Measurements from ENCODE around the gene CSF3R.
"Not testable (repeated sequence)": the region's sequence is repeated elsewhere in the genome, so short reads cannot be mapped to it uniquely, and the experiment has no call there.

Gene CSF3R

DNA sequence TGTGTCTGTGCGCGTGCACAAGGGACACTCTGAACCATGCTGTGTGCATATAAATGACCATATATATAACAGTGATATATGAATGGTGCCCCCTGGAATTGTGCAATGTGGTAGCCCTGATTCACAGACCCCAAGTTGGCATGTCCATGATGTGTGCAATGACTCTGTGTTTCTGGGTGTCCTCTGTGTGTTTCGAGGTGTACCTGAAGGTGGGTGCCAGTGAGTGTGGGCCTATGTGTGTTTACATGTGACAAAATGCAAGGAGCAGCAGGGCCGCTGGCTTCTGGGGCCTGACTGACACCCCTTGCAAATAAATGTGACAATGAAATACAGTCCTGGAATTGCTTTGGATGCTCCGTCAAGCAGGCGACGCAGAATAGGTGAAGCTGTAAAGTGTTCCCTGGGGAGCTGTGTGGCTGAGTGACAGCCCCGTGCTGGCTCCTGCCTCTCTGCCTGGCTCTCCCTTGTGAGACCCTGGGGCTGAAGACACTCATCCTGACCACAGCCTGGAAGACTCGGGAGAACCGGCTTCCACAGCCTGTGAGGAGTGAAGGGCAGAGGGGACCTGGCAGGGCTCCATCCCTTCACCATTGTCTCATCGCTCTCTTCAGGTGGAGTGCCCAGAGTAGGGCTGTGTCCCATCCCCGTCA is 38.2 kb upstream of the CSF3R start:
- H3K4me1 ChIP-seq (ENCODE audit: insufficient read depth, low read length) = no peaks in the 10 kb centered on the region
- H3K9me3 ChIP-seq (ENCODE audit: low read length) = no peaks in the 10 kb centered on the region
- H3K27me3 ChIP-seq (ENCODE audit: insufficient read depth, low read length) = peaks cover 7% of the 10 kb centered on the region
- H2AFZ ChIP-seq (ENCODE audit: low read depth, low read length) = no peak overlapping the region
- no peak overlapping the region for H3K4me3 ChIP-seq (ENCODE audit: low read length)
- no peaks in the 10 kb centered on the region for H3K36me3 ChIP-seq (ENCODE audit: insufficient read depth, low read length)

DNA sequence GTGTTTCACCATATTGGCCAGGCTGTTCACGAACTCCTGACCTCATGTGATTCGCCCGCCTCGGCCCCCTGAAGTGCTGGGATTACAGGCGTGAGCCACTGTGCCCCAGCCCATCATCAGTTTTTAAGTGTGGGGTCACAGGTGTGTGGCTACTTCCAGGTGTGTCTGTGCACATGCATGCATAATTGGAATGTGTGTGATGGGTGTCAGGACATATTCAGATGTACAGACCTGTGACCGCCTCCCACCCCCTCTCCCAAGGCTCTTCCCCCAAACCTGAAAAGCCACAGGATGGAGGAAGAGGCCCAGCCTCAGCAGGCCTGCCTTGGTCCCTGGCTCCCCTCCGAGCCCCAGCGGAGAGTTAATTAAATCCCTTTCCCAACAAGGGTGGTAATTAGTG is 37.3 kb upstream of the CSF3R start:
- no peak overlapping the region for H3K4me3 ChIP-seq (ENCODE audit: low read length)
- H3K4me1 ChIP-seq (ENCODE audit: insufficient read depth, low read length) = no peaks in the 10 kb centered on the region
- peaks cover 7% of the 10 kb centered on the region for H3K27me3 ChIP-seq (ENCODE audit: insufficient read depth, low read length)
- no peak overlapping the region for H2AFZ ChIP-seq (ENCODE audit: low read depth, low read length)
- H3K9me3 ChIP-seq (ENCODE audit: low read length) = no peaks in the 10 kb centered on the region
- H3K36me3 ChIP-seq (ENCODE audit: insufficient read depth, low read length) = no peaks in the 10 kb centered on the region

DNA sequence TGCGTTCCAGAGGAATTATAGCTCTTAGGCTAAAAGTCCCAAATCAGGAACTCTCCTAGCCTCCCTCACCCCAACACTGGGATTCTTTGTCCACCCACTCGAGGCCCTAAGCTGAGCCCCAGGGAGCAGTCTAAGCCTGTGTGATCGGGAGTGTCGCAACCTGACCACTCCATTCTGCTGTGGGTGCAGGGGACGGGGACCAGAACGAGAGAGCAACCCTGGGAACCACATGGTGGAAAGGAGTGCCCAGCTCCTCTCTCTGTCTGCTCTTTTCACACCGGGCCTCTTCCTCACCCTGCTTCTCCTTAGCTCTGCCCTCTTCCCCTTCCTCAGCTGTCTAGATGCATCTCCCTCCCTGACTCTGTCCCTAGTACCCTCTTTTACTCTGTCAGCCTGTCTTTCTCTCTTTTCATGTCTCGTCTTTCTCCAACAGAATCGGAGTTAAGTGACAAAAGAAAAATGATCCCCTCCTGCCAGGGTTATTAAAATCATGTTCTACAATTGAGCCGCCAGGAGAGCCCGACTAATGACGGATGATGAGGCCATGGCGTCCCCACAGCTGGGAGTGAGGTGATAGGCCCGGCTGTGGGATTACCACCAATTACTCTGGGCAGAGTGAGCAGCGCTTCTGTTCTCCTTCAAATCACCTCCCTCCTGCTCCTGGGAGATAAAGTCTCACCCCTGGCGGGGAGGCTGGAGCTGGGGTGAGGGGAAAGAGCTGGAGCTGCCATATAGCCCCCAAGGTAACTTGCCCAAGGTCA is 34.5 kb upstream of the CSF3R start:
- Histone ChIP-seq H3K4me1 (ENCODE audit: insufficient read depth, low read length) (no peaks in the 10 kb centered on the region), H3K4me3 (ENCODE audit: low read length) (no peak overlapping the region), H2AFZ (ENCODE audit: low read depth, low read length) (no peak overlapping the region), H3K27me3 (ENCODE audit: insufficient read depth, low read length) (peaks cover 7% of the 10 kb centered on the region), H3K9me3 (ENCODE audit: low read length) (no peaks in the 10 kb centered on the region), H3K36me3 (ENCODE audit: insufficient read depth, low read length) (no peaks in the 10 kb centered on the region)

DNA sequence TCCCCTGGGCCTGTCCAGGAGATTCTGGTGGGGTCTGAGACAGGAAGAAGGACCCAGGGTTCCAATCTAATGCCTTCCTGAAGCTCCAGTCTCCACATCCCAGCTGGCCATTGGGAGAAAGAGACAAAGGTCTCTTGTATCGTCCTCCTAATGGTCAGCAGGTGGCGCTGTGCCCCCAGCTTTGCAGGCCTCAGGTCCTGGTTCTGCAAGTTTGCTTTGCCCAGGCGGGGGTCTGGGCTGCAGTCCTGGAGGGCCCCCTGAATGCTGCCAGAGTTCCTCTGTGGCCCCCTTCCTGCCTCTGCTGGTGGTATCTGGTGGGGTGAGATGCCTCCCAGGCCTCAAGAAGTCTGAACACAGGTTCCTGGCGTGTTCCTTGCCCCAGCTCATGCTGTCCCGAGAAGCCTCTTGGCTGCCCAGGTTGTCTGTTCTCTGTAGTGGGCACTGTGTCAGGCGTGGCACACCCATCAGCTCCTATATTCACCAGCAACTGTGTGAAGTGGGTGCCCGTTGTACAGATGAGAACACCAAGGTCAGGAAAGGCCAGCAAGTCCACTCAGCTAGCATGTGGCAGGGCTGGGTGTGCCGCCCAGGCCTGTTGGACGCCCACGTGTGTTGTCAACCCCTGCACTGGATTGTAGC is 33.8 kb upstream of the CSF3R start:
- Histone ChIP-seq H3K36me3 (ENCODE audit: insufficient read depth, low read length) (no peaks in the 10 kb centered on the region), H3K9me3 (ENCODE audit: low read length) (no peaks in the 10 kb centered on the region), H2AFZ (ENCODE audit: low read depth, low read length) (no peak overlapping the region), H3K4me3 (ENCODE audit: low read length) (no peak overlapping the region), H3K27me3 (ENCODE audit: insufficient read depth, low read length) (peaks cover 7% of the 10 kb centered on the region), H3K4me1 (ENCODE audit: insufficient read depth, low read length) (no peaks in the 10 kb centered on the region)

DNA sequence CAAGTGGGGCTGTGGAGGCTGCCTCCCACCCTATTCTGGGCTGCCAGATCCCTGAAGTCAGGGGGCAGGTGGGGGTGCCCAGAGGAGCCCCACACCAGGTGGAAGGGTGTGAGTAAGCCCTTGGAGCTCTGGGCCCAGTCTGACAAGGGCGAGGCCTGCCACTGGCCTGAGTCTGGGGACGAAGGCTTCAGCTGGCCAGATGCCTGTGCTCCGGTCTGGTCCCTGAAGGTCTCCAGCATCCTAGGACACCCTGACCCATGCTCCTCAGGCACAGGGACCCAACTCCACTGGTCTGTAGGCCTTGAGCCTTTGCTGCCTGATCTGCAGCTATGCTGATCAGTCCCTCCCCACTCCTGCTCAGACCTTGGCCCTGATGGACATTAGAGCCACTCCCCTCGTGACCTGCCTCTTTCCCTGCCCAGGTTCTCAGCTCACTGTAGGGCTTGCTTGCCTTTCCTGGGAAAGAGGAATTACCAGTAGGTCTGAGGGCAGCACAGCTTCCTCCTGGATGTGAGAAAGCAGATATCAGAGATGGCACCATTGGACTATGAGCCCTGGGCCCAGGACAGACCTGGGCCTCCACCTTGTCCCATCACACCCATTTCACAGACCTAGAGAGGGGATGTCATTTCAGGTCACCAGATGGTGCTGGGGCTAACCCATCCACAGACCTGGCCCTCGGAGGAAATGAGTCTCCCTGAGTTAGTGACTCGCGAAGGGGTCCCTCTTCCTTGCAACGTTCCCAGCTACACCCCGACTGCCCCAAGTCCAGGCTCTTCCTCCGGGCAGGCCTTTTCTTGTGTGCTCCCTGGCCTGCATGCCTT is 32.8 kb upstream of the CSF3R start:
- H3K4me1 ChIP-seq (ENCODE audit: insufficient read depth, low read length) = no peaks in the 10 kb centered on the region

DNA sequence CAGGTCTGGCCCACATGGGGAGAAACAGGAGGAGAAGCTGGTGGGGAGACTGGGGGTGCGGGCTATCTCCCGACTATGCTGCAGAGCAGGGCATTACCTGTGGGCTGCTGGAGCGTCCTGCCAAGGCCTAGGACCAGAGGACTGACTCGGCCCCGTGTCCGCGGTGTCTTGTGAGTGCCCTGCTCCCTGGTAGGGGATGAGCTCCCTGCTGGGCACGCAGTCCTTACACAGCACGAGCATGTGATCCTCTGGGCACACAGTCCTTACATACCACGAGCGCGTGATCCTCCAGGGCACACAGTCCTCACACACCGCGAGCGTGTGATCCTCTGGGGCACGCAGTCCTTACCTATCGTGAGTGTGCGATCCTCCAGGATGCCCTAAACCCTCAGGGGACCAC is 31.8 kb upstream of the CSF3R start:
- no peaks in the 10 kb centered on the region for H3K36me3 ChIP-seq (ENCODE audit: insufficient read depth, low read length)
- no peak overlapping the region for H2AFZ ChIP-seq (ENCODE audit: low read depth, low read length)
- no peak overlapping the region for H3K4me3 ChIP-seq (ENCODE audit: low read length)
- no peaks in the 10 kb centered on the region for H3K4me1 ChIP-seq (ENCODE audit: insufficient read depth, low read length)
- H3K9me3 ChIP-seq (ENCODE audit: low read length) = no peaks in the 10 kb centered on the region
- H3K27me3 ChIP-seq (ENCODE audit: insufficient read depth, low read length) = peaks cover 4% of the 10 kb centered on the region

More for the DNA sequence above, 32.8 kb upstream of the CSF3R start:
- Histone ChIP-seq H3K27me3 (ENCODE audit: insufficient read depth, low read length) (peaks cover 7% of the 10 kb centered on the region), H3K36me3 (ENCODE audit: insufficient read depth, low read length) (no peaks in the 10 kb centered on the region), H3K4me3 (ENCODE audit: low read length) (no peak overlapping the region), H3K9me3 (ENCODE audit: low read length) (no peaks in the 10 kb centered on the region), H2AFZ (ENCODE audit: low read depth, low read length) (no peak overlapping the region)

DNA sequence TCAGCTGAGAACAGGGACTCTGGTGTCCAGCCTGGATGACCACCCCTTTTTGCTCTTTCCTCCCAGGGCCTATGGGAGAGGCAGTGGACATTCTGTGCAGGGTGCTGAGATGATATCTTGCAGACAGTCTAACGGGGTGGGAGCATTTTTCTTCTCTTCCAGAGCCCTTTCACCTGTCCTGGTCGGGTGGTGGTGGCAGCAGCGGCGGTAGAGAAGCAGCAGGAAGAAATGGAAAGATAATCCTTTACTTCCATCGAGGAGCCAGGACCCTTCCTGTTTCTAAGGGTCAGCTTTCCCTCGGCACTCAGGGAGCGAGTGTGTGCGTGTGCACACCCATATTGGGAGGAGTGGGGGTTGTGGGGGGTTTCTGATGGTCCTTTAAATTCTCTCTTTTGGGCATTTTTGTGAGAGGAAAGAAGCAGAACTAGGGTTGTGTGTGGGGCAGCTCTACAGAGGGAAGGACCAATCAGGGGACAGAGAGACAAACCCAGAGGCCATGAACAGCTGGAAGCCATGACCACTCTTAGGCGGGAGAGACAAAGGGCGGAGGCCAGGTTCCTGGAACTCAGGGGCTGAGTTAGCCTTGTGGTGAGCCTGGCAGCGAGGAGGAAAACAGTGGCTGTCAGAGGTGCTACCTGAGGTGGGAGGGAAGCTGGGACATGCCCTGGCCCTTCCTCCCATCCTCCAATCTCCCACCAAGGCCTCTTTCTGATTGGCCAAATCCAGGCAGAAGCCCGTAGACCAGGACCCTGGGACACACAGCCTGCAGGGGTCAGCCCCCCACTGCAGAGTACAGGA is 31.2 kb upstream of the CSF3R start:
- H3K27me3 ChIP-seq (ENCODE audit: insufficient read depth, low read length) = peaks cover 4% of the 10 kb centered on the region
- H3K36me3 ChIP-seq (ENCODE audit: insufficient read depth, low read length) = no peaks in the 10 kb centered on the region
- H3K4me1 ChIP-seq (ENCODE audit: insufficient read depth, low read length) = no peaks in the 10 kb centered on the region
- no peaks in the 10 kb centered on the region for H3K9me3 ChIP-seq (ENCODE audit: low read length)
- no peak overlapping the region for H3K4me3 ChIP-seq (ENCODE audit: low read length)
- no peak overlapping the region for H2AFZ ChIP-seq (ENCODE audit: low read depth, low read length)

DNA sequence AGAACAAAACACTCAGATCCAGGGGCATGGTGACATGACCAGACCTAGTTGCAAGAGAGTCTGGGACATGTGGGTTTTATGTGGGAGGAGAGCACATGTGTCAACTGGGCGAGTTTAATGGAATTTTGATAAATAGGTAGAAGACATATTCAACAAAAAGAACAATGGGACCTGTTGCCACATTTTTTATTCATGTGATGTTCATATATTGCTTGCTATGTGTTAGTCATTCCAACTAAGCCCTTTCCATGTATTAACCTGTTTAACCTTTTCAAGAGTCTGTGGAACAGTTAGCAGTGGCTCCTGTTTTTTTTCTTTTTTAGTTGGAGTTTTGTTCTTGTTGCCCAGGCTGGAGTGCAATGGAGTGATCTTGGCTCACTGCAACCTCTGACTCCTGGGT is 30.1 kb upstream of the CSF3R start:
- H3K27me3 ChIP-seq (ENCODE audit: insufficient read depth, low read length) = peaks cover 4% of the 10 kb centered on the region
- no peaks in the 10 kb centered on the region for H3K4me1 ChIP-seq (ENCODE audit: insufficient read depth, low read length)
- no peaks in the 10 kb centered on the region for H3K36me3 ChIP-seq (ENCODE audit: insufficient read depth, low read length)
- H2AFZ ChIP-seq (ENCODE audit: low read depth, low read length) = no peak overlapping the region
- no peak overlapping the region for H3K4me3 ChIP-seq (ENCODE audit: low read length)
- no peaks in the 10 kb centered on the region for H3K9me3 ChIP-seq (ENCODE audit: low read length)

DNA sequence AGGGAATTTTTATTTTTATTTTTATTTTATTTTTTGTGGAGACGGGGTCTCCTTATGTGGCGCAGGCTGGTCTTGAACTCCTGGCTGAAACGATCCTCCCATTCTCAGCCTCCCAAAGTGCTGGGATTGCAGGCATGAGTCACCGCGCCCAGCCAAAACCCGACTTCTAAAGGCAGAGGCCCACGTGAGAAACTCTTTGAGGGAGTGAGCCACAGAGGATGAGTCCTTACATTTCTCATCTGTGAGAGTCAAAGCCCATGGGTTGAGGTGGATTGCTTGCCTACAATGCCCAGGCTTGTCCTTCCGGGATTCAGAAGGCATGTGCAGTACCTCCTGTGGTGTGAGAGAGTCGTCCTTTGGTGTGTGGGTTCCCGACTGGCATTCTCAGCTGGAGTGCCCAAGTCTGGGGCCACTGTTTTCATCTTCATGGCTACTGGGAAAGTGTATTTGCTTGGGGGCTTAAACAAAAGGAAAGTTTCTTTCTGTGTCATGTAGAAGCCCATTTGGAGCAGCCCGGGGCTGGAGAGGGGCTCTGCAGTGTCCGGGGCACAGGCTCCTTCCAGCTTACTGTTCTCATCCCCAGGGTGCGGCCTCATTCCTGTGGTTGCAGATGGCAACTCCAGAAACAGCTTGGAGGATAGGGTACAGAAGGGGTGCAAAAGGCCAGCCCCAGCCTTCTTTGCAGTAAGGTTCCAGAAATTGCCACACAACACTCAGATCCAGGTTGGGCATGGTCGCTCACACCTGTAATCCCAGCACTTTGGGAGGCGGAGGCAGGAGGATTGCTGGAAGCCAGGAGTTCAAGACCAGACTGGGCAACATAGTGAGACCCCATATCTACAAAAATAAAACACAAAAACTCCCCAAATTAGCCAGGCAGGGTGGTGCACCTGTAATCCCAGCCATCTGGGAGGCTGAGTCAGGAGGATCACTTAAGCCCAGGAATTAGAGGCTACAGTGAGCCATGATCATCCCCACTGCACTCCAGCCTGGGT is 29.4 kb upstream of the CSF3R start:
- H3K4me1 ChIP-seq (ENCODE audit: insufficient read depth, low read length) = no peaks in the 10 kb centered on the region
- H2AFZ ChIP-seq (ENCODE audit: low read depth, low read length) = no peak overlapping the region
- H3K27me3 ChIP-seq (ENCODE audit: insufficient read depth, low read length) = no peaks in the 10 kb centered on the region
- H3K4me3 ChIP-seq (ENCODE audit: low read length) = no peak overlapping the region
- no peaks in the 10 kb centered on the region for H3K36me3 ChIP-seq (ENCODE audit: insufficient read depth, low read length)
- H3K9me3 ChIP-seq (ENCODE audit: low read length) = no peaks in the 10 kb centered on the region

DNA sequence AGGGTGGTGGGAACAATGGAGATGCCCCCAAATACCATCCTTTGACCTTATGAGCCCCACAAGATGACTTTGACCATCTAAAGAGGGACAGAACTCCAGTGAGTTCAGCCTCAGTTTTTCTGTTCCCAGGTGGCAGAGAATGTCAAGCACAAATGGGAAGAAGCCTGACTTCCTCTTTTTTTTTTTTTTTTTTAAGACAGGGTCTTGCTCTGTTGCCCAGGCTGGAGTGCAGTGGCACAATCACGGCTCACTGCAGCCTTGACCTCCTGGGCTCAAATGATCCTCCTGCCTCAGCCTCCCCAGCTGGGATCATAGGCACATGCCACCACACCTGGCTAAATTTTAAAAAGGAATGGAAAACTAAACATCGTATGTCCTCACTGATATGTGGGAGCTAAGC is 28.5 kb upstream of the CSF3R start:
- not testable (repeated sequence) for H3K4me3 ChIP-seq (ENCODE audit: low read length); H3K9me3 ChIP-seq (ENCODE audit: low read length); H2AFZ ChIP-seq (ENCODE audit: low read depth, low read length); H3K36me3 ChIP-seq (ENCODE audit: insufficient read depth, low read length); H3K4me1 ChIP-seq (ENCODE audit: insufficient read depth, low read length); H3K27me3 ChIP-seq (ENCODE audit: insufficient read depth, low read length)

DNA sequence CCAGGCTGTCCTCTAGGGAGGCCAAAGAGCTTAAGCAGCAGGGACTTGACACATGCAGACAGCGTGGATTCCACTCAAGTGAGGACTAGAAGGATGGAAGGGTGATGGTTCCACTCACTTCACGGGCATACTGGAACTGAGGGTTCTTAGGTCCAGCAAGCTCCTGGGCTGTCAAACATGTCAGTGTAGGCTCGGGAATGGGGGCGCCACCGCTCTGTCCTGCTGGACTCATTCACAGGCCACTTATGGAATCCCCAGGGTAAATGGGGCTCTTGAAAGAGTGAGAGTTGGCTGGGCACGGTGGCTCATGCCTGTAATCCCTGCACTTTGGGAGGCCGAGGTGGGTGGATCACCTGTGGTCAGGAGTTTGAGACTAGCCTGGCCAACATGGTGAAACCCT is 27.7 kb upstream of the CSF3R start:
- Histone ChIP-seq H3K27me3 (ENCODE audit: insufficient read depth, low read length) (no peaks in the 10 kb centered on the region), H3K9me3 (ENCODE audit: low read length) (no peaks in the 10 kb centered on the region), H3K36me3 (ENCODE audit: insufficient read depth, low read length) (no peaks in the 10 kb centered on the region), H2AFZ (ENCODE audit: low read depth, low read length) (no peak overlapping the region), H3K4me1 (ENCODE audit: insufficient read depth, low read length) (no peaks in the 10 kb centered on the region), H3K4me3 (ENCODE audit: low read length) (no peak overlapping the region)
